Measurements from ENCODE around the gene CAMK1D. TPM values are rescaled to one million over a fixed set of nuclear protein-coding genes. Genes with fewer than 3 reads are reported as not detected.

Gene CAMK1D
- total and polyA plus RNA-seq, 4 experiments from 2014 or later: 5.2 to 22.2 (median 19.4) TPM

DNA sequence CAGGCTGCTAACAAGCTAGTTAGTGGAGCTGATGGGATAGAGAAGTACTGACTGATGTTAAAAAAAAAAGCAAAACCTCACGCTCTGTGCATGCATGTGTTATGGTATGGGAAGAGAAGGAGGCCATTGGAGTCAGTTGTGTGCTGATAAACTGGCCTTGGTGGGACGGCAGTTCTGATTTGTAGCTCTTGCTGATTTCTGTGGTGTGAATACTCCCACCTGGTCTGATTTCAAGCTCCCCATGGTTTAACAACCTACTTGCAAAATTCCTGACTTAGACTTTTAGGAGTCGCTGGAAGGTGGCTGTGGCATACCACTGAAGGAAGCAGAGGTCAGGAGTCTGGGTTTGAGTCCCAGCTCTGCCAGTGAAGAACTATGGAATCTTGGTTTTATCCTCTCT lies 15.2 kb downstream of the CAMK1D start:
- no peak overlapping the region for H3K27ac ChIP-seq (ENCODE audit: low read depth, low read length)
- peak overlapping the region in 1 of 8 donors; percentile 2 for H3K4me3 Mint-ChIP-seq

GRCh38 chr10:12367272-12367671 lies 17.9 kb downstream of the CAMK1D start:
- ChIA-PET CTCF (ENCODE audit: partially characterized antibody) (interaction anchor here (0.9 kb wide), 1 partner anchor 103 kb away, joined by 3 read pairs; no protein-coding TSS in a partner anchor), POLR2A (ENCODE audit: partially characterized antibody) (no interaction called here)
- Histone ChIP-seq H3K27me3 (ENCODE audit: insufficient read depth, low read length) (no peaks in the 10 kb centered on the region), H3K36me3 (ENCODE audit: insufficient read depth, low read length) (no peaks in the 10 kb centered on the region), H3K27ac (ENCODE audit: low read depth, low read length) (no peak overlapping the region), H3K4me3 (ENCODE audit: low read length in 2 of 2) (no peak overlapping the region), H3K9me3 (ENCODE audit: control insufficient read depth in 1 of 2, low read length in 2 of 2) (no peaks in the 10 kb centered on the region), H3K4me1 (ENCODE audit: insufficient read depth, low read length) (peaks cover 15% of the 10 kb centered on the region)
- intact Hi-C loops (cut with micrococcal nuclease): no loop called here
- Mint-ChIP-seq H3K27ac (peak overlapping the region in 1 of 7 donors; percentile 52), H3K4me1 (peaks cover 16 to 34% (median 26%) of the 10 kb centered on the region in 4 donors), H3K27me3 (no peaks in the 10 kb centered on the region), H3K4me3 (no peak overlapping the region), H3K36me3 (peaks cover under 1 to 2% of the 10 kb centered on the region in 2 donors), H3K9me3 (no peaks in the 10 kb centered on the region)
- no peak for DNase-seq

More for the DNA sequence above, 15.2 kb downstream of the CAMK1D start:
- Histone ChIP-seq H3K4me1 (ENCODE audit: insufficient read depth, low read length) (peaks cover 19% of the 10 kb centered on the region), H3K4me3 (ENCODE audit: low read length in 2 of 2) (no peak overlapping the region), H3K9me3 (ENCODE audit: control insufficient read depth in 1 of 2, low read length in 2 of 2) (no peaks in the 10 kb centered on the region), H3K27me3 (ENCODE audit: insufficient read depth, low read length) (no peaks in the 10 kb centered on the region), H3K36me3 (ENCODE audit: insufficient read depth, low read length) (no peaks in the 10 kb centered on the region)
- Mint-ChIP-seq H3K9me3 (peaks cover 0 to 2% (median 0%) of the 10 kb centered on the region in 8 donors), H3K4me1 (peaks cover 23 to 48% (median 38%) of the 10 kb centered on the region in 4 donors), H3K27me3 (no peaks in the 10 kb centered on the region), H3K36me3 (peaks cover 2 to 6% of the 10 kb centered on the region in 2 donors), H3K27ac (peak overlapping the region in 1 of 7 donors; percentile 35)
- intact Hi-C loops (cut with micrococcal nuclease): no loop called here
- POLR2A ChIA-PET (ENCODE audit: partially characterized antibody): interaction anchor here (3.9 kb wide), 1 partner anchor 14 kb away, joined by 17 read pairs; no protein-coding TSS in a partner anchor
- no peak for DNase-seq
- CTCF ChIA-PET (ENCODE audit: partially characterized antibody): interaction anchor here (0.6 to 1.1 kb wide), 3 partner anchors 8 to 902 kb away, joined by 3 read pairs; no protein-coding TSS in a partner anchor

GRCh38 chr10:12369982-12370381 lies 20.6 kb downstream of the CAMK1D start:
- Histone ChIP-seq H3K4me1 (ENCODE audit: insufficient read depth, low read length) (peaks cover 15% of the 10 kb centered on the region), H3K27me3 (ENCODE audit: insufficient read depth, low read length) (no peaks in the 10 kb centered on the region), H3K36me3 (ENCODE audit: insufficient read depth, low read length) (no peaks in the 10 kb centered on the region), H3K4me3 (ENCODE audit: low read length in 2 of 2) (no peak overlapping the region), H3K9me3 (ENCODE audit: control insufficient read depth in 1 of 2, low read length in 2 of 2) (no peaks in the 10 kb centered on the region), H3K27ac (ENCODE audit: low read depth, low read length) (no peak overlapping the region)
- peaks cover 16 to 27% (median 21%) of the 10 kb centered on the region in 4 donors for H3K4me1 Mint-ChIP-seq
- POLR2A ChIA-PET (ENCODE audit: partially characterized antibody): no interaction called here
- no peaks in the 10 kb centered on the region for H3K27me3 Mint-ChIP-seq
- CTCF ChIA-PET (ENCODE audit: partially characterized antibody): no interaction called here
- no peak overlapping the region for H3K27ac Mint-ChIP-seq
- H3K4me3 Mint-ChIP-seq: no peak overlapping the region
- DNase-seq: no peak
- peaks cover 0 to 2% of the 10 kb centered on the region in 2 donors for H3K36me3 Mint-ChIP-seq
- no peaks in the 10 kb centered on the region for H3K9me3 Mint-ChIP-seq
- intact Hi-C loops (cut with micrococcal nuclease): no loop called here

DNA sequence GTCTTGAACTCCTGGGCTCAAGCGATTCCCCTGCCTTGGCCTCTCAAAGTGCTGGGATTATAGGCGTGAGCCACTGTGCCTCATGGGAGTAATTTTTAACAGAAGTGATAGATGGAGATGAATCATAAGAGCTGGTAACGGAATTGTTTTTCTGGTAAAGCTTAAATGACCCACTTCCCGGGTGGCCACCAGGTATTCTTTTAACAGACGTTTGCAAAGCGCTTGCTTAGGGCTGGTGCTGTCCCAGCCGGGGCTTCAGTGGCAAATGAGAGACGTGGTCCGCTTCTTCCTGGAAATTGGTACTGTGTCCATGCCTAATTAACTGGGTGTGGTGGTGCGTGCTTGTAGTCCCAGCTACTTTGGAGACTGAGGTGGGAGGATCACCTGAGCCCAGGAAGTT lies 23.5 kb downstream of the CAMK1D start:
- no peak for DNase-seq
- H3K9me3 ChIP-seq (ENCODE audit: control insufficient read depth in 1 of 2, low read length in 2 of 2): no peaks in the 10 kb centered on the region
- H3K36me3 ChIP-seq (ENCODE audit: insufficient read depth, low read length): no peaks in the 10 kb centered on the region
- Mint-ChIP-seq H3K27ac (peak overlapping the region in 2 of 7 donors; percentile 65 to 78), H3K4me1 (peaks cover 6 to 23% (median 15%) of the 10 kb centered on the region in 4 donors), H3K9me3 (no peaks in the 10 kb centered on the region), H3K27me3 (no peaks in the 10 kb centered on the region), H3K4me3 (no peak overlapping the region), H3K36me3 (peaks cover 3 to 8% of the 10 kb centered on the region in 2 donors)
- intact Hi-C loops (cut with micrococcal nuclease): no loop called here
- H3K4me3 ChIP-seq (ENCODE audit: low read length in 2 of 2): no peak overlapping the region
- H3K4me1 ChIP-seq (ENCODE audit: insufficient read depth, low read length): no peaks in the 10 kb centered on the region
- ChIA-PET CTCF (ENCODE audit: partially characterized antibody) (interaction anchor here (0.8 kb wide), 1 partner anchor 9 kb away, joined by 3 read pairs; no protein-coding TSS in a partner anchor), POLR2A (ENCODE audit: partially characterized antibody) (no interaction called here)
- no peak overlapping the region for H3K27ac ChIP-seq (ENCODE audit: low read depth, low read length)
- H3K27me3 ChIP-seq (ENCODE audit: insufficient read depth, low read length): no peaks in the 10 kb centered on the region

- Mint-ChIP-seq H3K27ac (peak overlapping the region in 3 of 7 donors; percentile 19 to 71 (median 39)), H3K4me3 (no peak overlapping the region)
Observed at GRCh38 chr10:12375076-12375504, 25.7 kb downstream of the CAMK1D start.

DNA sequence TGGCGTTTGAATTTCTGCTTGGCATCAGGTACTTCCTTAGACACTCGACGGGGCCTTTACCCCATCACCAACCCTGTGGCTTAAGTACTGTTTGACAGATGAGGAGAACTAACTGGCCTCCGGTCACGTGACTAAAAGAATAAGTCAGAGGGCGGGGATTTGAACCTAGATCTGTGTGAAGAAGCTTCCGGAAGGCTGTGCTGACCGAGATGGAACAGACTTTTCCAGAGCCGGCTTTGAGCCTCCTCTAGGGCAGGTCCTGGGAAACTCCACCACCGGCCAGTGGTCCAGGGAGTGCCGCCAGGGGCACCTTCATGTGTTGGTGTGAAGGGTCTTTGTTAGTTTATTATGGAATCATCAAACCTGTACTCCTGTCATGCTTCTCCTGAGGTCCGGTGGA lies 26.9 kb downstream of the CAMK1D start:
- Mint-ChIP-seq H3K4me3 (no peak overlapping the region), H3K27ac (peak overlapping the region in 2 of 7 donors; percentile 31 to 46), H3K27me3 (no peaks in the 10 kb centered on the region), H3K4me1 (peaks cover 6 to 19% (median 13%) of the 10 kb centered on the region in 4 donors), H3K36me3 (peaks cover 6 to 8% of the 10 kb centered on the region in 2 donors), H3K9me3 (no peaks in the 10 kb centered on the region)
- no peaks in the 10 kb centered on the region for H3K4me1 ChIP-seq (ENCODE audit: insufficient read depth, low read length)
- POLR2A ChIA-PET (ENCODE audit: partially characterized antibody): interaction anchor here (0.6 kb wide), 1 partner anchor 47 kb away, joined by 4 read pairs; no protein-coding TSS in a partner anchor
- no peak overlapping the region for H3K27ac ChIP-seq (ENCODE audit: low read depth, low read length)
- CTCF ChIA-PET (ENCODE audit: partially characterized antibody): no interaction called here
- intact Hi-C loops (cut with micrococcal nuclease): no loop called here
- H3K27me3 ChIP-seq (ENCODE audit: insufficient read depth, low read length): no peaks in the 10 kb centered on the region
- H3K4me3 ChIP-seq (ENCODE audit: low read length in 2 of 2): no peak overlapping the region
- H3K36me3 ChIP-seq (ENCODE audit: insufficient read depth, low read length): no peaks in the 10 kb centered on the region
- DNase-seq: no peak
- H3K9me3 ChIP-seq (ENCODE audit: control insufficient read depth in 1 of 2, low read length in 2 of 2): no peaks in the 10 kb centered on the region

More at GRCh38 chr10:12375076-12375504, 25.7 kb downstream of the CAMK1D start:
- intact Hi-C loops (cut with micrococcal nuclease): no loop called here
- ChIA-PET POLR2A (ENCODE audit: partially characterized antibody) (no interaction called here), CTCF (ENCODE audit: partially characterized antibody) (no interaction called here)
- H3K9me3 Mint-ChIP-seq: no peaks in the 10 kb centered on the region
- no peak overlapping the region for H3K4me3 ChIP-seq (ENCODE audit: low read length in 2 of 2)
- peaks cover 4 to 19% (median 12%) of the 10 kb centered on the region in 4 donors for H3K4me1 Mint-ChIP-seq
- no peak for DNase-seq
- no peaks in the 10 kb centered on the region for H3K27me3 Mint-ChIP-seq
- H3K27me3 ChIP-seq (ENCODE audit: insufficient read depth, low read length): no peaks in the 10 kb centered on the region
- H3K4me1 ChIP-seq (ENCODE audit: insufficient read depth, low read length): no peaks in the 10 kb centered on the region
- H3K27ac ChIP-seq (ENCODE audit: low read depth, low read length): no peak overlapping the region
- H3K36me3 ChIP-seq (ENCODE audit: insufficient read depth, low read length): no peaks in the 10 kb centered on the region
- H3K9me3 ChIP-seq (ENCODE audit: control insufficient read depth in 1 of 2, low read length in 2 of 2): no peaks in the 10 kb centered on the region
- H3K36me3 Mint-ChIP-seq: peaks cover 6 to 8% of the 10 kb centered on the region in 2 donors

- Mint-ChIP-seq H3K4me3 (no peak overlapping the region), H3K4me1 (peaks cover 4 to 23% (median 12%) of the 10 kb centered on the region in 4 donors), H3K27ac (peak overlapping the region in 1 of 7 donors; percentile 18), H3K9me3 (no peaks in the 10 kb centered on the region), H3K36me3 (peaks cover 6 to 9% of the 10 kb centered on the region in 2 donors), H3K27me3 (no peaks in the 10 kb centered on the region)
- ChIA-PET CTCF (ENCODE audit: partially characterized antibody) (no interaction called here), POLR2A (ENCODE audit: partially characterized antibody) (interaction anchor here (0.7 kb wide), 1 partner anchor 287 kb away, joined by 3 read pairs; no protein-coding TSS in a partner anchor)
- no peak overlapping the region for H3K4me3 ChIP-seq (ENCODE audit: low read length in 2 of 2)
- no peak overlapping the region for H3K27ac ChIP-seq (ENCODE audit: low read depth, low read length)
- no peaks in the 10 kb centered on the region for H3K9me3 ChIP-seq (ENCODE audit: control insufficient read depth in 1 of 2, low read length in 2 of 2)
- DNase-seq: no peak
- intact Hi-C loops (cut with micrococcal nuclease): no loop called here
- no peaks in the 10 kb centered on the region for H3K4me1 ChIP-seq (ENCODE audit: insufficient read depth, low read length)
- no peaks in the 10 kb centered on the region for H3K36me3 ChIP-seq (ENCODE audit: insufficient read depth, low read length)
- H3K27me3 ChIP-seq (ENCODE audit: insufficient read depth, low read length): no peaks in the 10 kb centered on the region
Observed at GRCh38 chr10:12377658-12378290, 28.4 kb downstream of the CAMK1D start.
